ENCODE data around the gene SYNE1. TPM values are rescaled to one million over a fixed set of nuclear protein-coding genes. Genes with fewer than 3 reads are reported as not detected.

The SYNE1 gene
- total and polyA plus RNA-seq, 2 of the 8 experiments (the other 6 are each of a cell fraction or from before 2014, with no cell fraction given) = 2.8 to 5.5 TPM

DNA sequence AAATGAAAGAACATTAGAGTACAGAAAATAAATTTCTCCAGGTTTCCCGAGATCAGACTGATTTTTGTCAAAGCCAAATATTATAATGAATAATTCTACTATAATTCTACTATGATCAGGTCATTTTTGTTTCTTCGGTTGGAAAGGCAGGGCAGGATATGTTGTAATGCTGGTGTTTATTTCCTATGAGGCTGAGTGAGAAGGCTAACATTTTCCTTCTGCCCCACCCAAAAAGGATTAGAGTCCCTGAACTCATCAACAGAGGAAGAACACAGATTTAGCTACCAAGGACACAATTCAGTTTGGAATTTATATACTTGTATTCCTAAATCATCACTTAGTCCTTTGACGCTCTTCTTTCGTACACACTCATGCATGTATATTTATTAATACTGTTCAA is 318.9 kb downstream of the SYNE1 start:
- ChIA-PET POLR2A (ENCODE audit: partially characterized antibody) (no interaction called here), CTCF (ENCODE audit: partially characterized antibody) (interaction anchor here (0.7 to 3.5 kb wide), 3 partner anchors 17 to 685 kb away, joined by 3 to 19 read pairs (median 3); no protein-coding TSS in a partner anchor)
- Histone ChIP-seq H3K23me2 (ENCODE audit: low read depth, low read length) (no peaks in the 10 kb centered on the region), H3K4me2 (ENCODE audit: insufficient read depth in 1 of 2, low read depth in 2 of 2, low read length in 2 of 2) (no peak overlapping the region), H4K20me1 (replicated peaks in 1 of 2; ENCODE audit: control insufficient read depth in 1 of 2, insufficient read depth in 2 of 2, low read length in 2 of 2) (no peaks in the 10 kb centered on the region), H4K5ac (ENCODE audit: insufficient read length, low read depth, low read length) (no peak overlapping the region), H2AK5ac (ENCODE audit: low read depth, low read length) (no peak overlapping the region), H2BK20ac (ENCODE audit: low read length) (no peak overlapping the region), H3K56ac (replicated peaks; ENCODE audit: insufficient read length, low read depth, low read length) (no peak overlapping the region), H4K8ac (ENCODE audit: extremely low read depth, insufficient read depth, low read length) (no peak overlapping the region), H2BK12ac (ENCODE audit: low read depth, low read length) (no peak overlapping the region), H4K91ac (replicated peaks; ENCODE audit: insufficient read length, low read length) (no peak overlapping the region), H2AFZ (ENCODE audit: low read length) (no peak overlapping the region), H2BK15ac (ENCODE audit: low read length) (no peak overlapping the region), H2BK120ac (replicated peaks; ENCODE audit: low read depth, low read length) (no peak overlapping the region), H3K79me2 (ENCODE audit: control insufficient read depth in 1 of 2, insufficient read depth in 2 of 2, low read length in 2 of 2) (no peaks in the 10 kb centered on the region), H2BK5ac (ENCODE audit: low read depth, low read length) (no peak overlapping the region), H3K4ac (replicated peaks; ENCODE audit: insufficient read length, low read depth, low read length) (no peak overlapping the region), H3K4me1 (replicated peaks in 1 of 4; ENCODE audit: control insufficient read depth in 3 of 4, insufficient read depth in 4 of 4, low read length in 3 of 4) (no peaks in the 10 kb centered on the region), H3K9me3 (ENCODE audit: insufficient read depth in 2 of 2, low read depth in 1 of 2, low read length in 1 of 2) (no peaks in the 10 kb centered on the region), H3K36me3 (ENCODE audit: control insufficient read depth in 2 of 4, insufficient read depth in 4 of 4, low read length in 3 of 4) (no peaks in the 10 kb centered on the region), H3K14ac (ENCODE audit: insufficient read length) (no peak overlapping the region), H3K79me1 (ENCODE audit: low read depth, low read length) (no peaks in the 10 kb centered on the region), H3K27me3 (replicated peaks in 1 of 4; ENCODE audit: control insufficient read depth in 3 of 4, extremely low read depth in 1 of 4, insufficient read depth in 3 of 4, low read length in 3 of 4) (no peaks in the 10 kb centered on the region), H3K9ac (replicated peaks in 1 of 4; ENCODE audit: extremely low read depth in 1 of 4, low read depth in 3 of 4, low read length in 3 of 4) (no peak overlapping the region), H3K18ac (ENCODE audit: extremely low read depth, low read length) (no peak overlapping the region), H3K23ac (ENCODE audit: insufficient read length) (no peak overlapping the region), H3K4me3 (ENCODE audit: extremely low read depth in 1 of 4, insufficient read depth in 2 of 4, low read depth in 3 of 4, low read length in 4 of 4) (no peak overlapping the region), H3K27ac (ENCODE audit: low read depth, low read length) (no peak overlapping the region)
- DNase-seq (ENCODE audit: low read depth in 1 of 2, low spot score in 2 of 2) = no peak
- WGBS, 2 experiments (ENCODE audit: extremely low coverage in 1 of 2, insufficient coverage in 1 of 2, insufficient read length in 1 of 2, insufficient replicate concordance in 2 of 2, low coverage in 1 of 2, low lambda C conversion rate in 2 of 2, missing lambda C conversion rate in 1 of 2) = 91% methylated on average over 4 of the region's 4 CpGs; no CpG with 5 or more reads in 1 of the 2 experiments
- TF ChIP-seq CTBP2 (IDR thresholded peaks at IDR 0.05; ENCODE audit: borderline replicate concordance, insufficient read depth, insufficient read length, low read length) = no peak
- FAIRE-seq = no peak

Data from H1 (cell line).